GM19463 (cell line): ENCODE data around the gene HTT.

Experiments used
- ATAC-seq: cut with Tn5 transposase; IDR thresholded peaks from one replicate; pipeline ENCODE4 v1.9.1; 2021; ENCODE audit warnings: mild to moderate bottlenecking, moderate library complexity; ENCODE audit not compliant: unreplicated experiment

Gene HTT

GRCh38 chr4:3198906-3199305 lies 124.4 kb downstream of the HTT start:
- no peak for ATAC-seq

- ATAC-seq = no peak
Measured at GRCh38 chr4:3199653-3200422, 125.4 kb downstream of the HTT start.

DNA sequence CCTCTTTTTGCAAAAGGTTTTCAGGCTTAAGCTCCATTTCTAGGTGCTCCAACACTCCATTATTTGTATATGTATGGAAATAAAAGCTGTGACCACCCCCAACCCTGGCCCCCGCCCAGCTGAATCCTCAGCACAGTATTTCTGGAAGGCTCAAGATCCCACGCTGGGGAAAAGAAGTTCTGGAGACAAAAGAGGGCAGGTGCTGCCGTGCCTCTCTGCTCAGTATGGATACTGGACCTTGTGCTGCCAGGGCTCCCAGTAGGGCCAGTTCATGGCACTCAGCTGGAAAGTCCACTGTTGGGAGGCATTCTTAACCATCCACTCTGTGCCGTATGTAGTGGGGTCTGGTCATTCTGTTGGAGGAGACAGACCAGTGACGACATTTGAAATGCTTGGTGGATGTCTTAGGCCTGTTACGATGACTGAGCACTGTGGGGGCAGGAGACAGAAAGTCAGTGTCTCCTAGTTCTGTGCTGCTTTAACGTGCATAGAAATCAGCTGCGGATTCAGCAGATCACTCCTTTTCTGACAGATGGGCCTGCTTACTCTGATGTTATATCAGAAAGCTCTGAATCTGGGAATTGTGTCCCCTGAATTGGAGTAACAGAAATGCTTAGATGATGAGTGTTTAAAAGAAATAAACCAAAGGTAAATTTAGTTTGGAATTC lies 126.1 kb downstream of the HTT start:
- no peak for ATAC-seq

DNA sequence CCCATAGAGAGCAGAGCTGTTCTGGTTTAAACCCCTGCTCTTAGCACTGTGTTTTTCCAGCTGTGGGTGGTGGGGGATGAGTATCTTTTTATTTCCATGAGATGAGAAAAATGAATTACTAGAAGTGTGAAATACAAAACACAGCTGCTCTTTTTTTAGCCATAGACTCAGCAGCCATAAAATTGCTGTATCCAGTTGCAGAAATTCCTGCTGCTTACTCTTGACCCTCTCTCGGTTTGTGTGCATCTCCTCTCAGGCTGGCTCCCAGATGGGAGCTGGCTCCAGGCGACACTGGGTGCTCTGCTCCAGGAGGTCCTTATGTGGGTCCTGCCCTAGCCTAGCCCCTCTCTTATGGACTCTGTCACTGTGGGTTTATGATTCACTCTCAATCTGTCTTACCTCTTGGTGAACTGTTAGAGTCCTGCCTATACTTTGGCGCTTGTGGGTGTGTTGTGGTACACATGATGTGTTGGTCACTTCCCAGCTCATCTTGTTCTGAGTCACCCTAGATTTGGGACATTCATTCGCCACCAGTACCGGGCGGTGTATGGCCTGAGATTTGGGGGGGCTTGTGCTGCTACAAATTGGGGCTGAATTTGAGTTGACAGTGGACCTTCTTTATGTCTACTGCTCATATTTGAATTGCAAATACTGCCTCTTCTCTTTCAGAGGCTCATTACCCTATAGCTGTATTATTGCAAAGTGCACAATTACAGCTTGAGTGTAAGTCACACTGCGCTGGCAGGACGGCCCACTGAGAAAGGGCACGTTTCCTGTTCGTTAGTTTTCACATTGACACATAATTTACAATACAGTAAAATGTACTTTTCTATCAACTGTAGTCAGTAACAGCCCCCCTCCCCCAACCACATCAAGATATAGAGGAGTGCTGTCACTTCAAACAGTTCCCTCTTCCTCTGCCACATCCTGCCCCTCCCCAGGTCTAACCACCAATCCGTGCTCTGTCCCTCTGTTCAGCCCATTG lies 127.5 kb downstream of the HTT start:
- ATAC-seq = peak; percentile 61

DNA sequence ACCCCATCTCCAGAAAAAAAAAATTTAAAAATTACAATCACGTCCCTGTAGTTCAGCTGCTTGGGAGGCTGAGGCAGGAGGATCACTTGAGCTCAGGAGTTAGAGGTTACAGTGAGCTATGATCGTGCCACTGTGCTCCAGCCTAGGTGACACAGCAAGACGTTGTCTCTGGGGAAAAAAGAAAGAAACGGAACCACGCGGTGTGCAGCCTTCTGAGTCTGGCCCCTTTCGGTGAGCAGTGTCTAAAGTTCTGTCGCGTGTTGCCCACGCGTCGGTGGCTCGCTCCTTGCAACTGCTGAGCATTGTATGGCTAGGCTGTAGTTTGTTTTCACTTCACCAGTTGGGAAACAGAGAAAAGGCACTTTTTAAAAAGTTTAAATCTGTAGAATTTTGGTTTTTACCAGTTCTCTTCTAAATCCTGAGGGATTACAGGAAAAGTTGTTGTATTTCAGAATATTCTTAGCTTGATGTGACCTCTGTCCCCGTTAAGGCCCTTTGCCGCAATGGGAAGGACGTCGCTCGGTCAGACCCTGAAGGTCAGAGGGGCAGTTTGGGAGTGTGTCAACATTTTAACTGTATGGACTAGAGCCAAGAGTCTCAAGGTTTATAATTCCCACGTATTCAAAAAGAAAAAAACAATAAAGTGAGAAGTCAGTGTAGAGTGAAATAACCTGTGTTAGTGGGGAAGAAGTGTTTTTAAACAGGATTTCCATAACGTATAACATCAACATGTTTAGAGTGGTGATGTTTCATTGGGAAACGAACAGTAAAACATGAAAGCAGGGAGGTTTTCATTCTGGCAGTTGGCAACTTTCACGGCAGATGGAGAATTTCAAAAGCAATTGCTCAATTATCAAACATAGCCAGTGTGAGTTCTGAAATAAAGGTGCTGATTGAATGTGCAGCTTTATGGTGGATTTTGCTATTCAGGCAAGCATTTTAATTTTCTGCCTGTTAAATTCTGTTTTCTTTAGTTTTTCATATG lies 128.6 kb downstream of the HTT start:
- no peak for ATAC-seq

DNA sequence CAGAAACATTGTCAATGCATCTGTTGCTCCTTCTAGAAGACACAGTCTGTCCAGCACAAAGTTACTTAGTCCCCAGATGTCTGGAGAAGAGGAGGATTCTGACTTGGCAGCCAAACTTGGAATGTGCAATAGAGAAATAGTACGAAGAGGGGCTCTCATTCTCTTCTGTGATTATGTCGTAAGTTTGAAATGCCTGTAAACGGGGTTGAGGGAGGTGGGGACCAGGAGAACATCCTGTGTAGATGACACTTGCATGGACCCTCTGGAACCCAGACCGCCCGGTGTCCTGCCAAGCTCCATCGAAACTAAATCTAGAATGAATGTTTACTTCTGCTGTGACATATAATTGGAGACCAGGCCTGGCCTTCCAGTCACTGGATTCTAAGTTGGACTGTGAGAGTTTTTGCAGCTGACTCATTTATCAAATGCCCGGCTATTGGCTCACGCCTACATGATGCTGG lies 129.5 kb downstream of the HTT start:
- ATAC-seq = no peak

GRCh38 chr4:3205995-3206394 lies 131.5 kb downstream of the HTT start:
- ATAC-seq = no peak

DNA sequence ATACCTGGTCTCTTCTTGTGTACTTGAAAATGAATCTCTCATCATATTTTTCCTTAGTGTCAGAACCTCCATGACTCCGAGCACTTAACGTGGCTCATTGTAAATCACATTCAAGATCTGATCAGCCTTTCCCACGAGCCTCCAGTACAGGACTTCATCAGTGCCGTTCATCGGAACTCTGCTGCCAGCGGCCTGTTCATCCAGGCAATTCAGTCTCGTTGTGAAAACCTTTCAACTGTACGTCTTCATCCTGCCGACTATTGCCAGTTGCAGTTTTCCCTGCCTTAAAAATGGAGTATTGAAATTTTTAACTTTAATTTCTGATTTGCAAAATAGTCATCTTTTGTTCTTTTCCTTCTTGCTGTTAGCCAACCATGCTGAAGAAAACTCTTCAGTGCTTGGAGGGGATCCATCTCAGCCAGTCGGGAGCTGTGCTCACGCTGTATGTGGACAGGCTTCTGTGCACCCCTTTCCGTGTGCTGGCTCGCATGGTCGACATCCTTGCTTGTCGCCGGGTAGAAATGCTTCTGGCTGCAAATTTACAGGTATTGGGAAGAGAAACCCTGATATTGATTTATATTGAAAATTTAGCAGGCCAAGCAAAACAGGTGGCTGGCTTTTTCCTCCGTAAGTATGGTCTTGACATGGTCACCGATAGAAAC lies 132.1 kb downstream of the HTT start:
- ATAC-seq = no peak

- ATAC-seq = no peak
Measured at GRCh38 chr4:3207531-3208037, 133.1 kb downstream of the HTT start.

GRCh38 chr4:3208826-3209225 lies 134.3 kb downstream of the HTT start:
- ATAC-seq = no peak

GRCh38 chr4:3209551-3210325 lies 135.3 kb downstream of the HTT start:
- no peak for ATAC-seq

DNA sequence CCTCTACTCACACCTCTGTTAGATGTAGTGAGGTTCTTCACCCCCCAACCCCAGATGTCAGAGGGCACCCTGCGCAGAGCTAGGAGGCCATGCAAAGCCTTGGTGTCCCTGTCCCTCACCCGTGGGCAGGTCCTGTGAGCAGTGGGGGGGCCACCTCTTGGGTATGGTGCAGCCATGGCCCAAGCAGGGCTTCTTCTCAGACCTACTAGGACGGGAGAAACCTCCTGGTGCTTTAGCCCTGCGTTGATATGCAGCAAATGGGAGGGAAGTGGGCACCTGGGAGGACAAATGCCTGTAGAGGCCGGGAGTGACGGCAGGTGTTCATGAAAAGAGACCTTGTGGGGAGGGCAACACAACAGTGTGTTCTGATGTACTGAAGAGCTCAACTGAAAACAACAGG lies 136.0 kb downstream of the HTT start:
- ATAC-seq = no peak

- ATAC-seq = no peak
Measured at GRCh38 chr4:3211866-3212265, 137.4 kb downstream of the HTT start.

- no peak for ATAC-seq
Measured at GRCh38 chr4:3212391-3213105, 138.1 kb downstream of the HTT start.

DNA sequence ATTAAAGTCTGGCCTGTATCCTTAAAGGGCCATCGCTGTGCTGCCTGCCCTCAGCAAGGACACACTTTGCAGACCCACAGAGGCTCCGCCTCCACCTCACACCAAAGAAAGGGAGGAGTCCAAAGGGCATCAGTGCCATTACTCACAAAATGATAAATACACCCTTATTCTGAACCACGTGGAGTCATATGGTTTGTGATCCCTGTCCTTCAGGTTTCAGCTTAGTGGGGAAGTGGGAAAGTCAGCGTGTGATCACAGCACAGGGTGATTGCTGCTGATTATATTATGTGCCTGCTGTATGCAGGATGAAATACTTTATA lies 138.6 kb downstream of the HTT start:
- no peak for ATAC-seq

DNA sequence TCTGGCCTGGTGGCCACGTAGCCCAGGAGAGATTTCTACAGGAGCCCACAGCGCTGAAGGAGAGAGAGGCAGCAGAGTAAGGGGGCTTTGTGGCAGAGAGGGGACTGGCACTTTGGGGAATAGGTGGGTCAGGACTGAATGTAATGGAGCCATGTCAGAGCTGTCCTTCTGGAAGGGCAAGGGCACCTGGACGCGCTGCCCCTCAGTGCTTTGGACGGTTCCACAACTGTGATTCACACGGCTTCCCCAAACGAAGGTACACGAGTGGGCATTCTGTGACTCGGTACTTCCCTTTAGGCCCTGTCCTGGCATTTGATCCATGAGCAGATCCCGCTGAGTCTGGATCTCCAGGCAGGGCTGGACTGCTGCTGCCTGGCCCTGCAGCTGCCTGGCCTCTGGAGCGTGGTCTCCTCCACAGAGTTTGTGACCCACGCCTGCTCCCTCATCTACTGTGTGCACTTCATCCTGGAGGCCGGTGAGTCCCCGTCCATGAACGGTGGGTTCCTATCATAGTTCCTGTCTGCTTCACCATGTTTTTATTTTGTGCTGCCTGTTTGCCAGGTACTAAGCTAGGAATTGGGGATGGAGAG lies 139.3 kb downstream of the HTT start:
- ATAC-seq = no peak

GRCh38 chr4:3215256-3215655 lies 140.8 kb downstream of the HTT start:
- no peak for ATAC-seq

GRCh38 chr4:3215733-3216132 lies 141.3 kb downstream of the HTT start:
- ATAC-seq = no peak
